RWPE1 (cell line): ENCODE data around the gene SORCS1.

ENCODE experiments used
- CTCF ChIA-PET: fragments of 350-600 bp; sonication (Branson Sonifier 250); formaldehyde crosslinking; extraction: SDS; loops from one replicate; lab custom pipeline; 2021; lab: Yijun Ruan, JAX
- POLR2A ChIA-PET: fragments of 400-600 bp; formaldehyde crosslinking; extraction: SDS; loops from one replicate; lab custom pipeline; 2020; ENCODE audit warnings: antibody characterized with exemption; ENCODE audit not compliant: low non-redundant PET; lab: Yijun Ruan, JAX
- DNase-seq: peaks from one replicate; pipeline ENCODE4 v3.0.0; 2012; ENCODE audit warnings: low spot score
- H3K27ac ChIP-seq: fragments of 450-650 bp; 2 replicates; pipeline ENCODE4 v1.5.1; 2017
- TF ChIP-seq, protein P1 (sequence below): fragments of 450-650 bp; conservative IDR thresholded peaks from 2 replicates; pipeline ENCODE4 v1.5.1; 2017; ENCODE audit warnings: low read depth, mild to moderate bottlenecking

SORCS1 gene

DNA sequence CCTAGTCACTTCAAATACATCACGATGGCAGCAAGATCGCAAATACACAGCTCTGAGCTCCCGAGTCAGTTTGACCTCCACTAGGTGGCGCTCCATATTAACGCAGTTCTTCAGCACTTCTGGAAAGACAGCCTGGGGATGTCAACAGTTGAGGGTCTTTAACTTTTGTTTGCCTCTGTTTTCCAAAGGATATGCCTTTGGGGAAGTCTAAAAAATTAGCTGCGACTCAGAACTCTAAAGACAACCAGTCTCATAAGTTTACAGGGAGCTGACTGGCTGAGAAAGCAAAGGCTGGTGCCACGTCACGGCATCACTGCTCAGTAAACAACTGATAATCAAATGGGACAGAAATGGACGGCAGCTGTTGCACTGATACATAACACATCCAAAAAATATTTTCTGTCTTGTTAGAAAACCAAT lies 458.8 kb downstream of the SORCS1 start:
- TF ChIP-seq, protein P1, sequence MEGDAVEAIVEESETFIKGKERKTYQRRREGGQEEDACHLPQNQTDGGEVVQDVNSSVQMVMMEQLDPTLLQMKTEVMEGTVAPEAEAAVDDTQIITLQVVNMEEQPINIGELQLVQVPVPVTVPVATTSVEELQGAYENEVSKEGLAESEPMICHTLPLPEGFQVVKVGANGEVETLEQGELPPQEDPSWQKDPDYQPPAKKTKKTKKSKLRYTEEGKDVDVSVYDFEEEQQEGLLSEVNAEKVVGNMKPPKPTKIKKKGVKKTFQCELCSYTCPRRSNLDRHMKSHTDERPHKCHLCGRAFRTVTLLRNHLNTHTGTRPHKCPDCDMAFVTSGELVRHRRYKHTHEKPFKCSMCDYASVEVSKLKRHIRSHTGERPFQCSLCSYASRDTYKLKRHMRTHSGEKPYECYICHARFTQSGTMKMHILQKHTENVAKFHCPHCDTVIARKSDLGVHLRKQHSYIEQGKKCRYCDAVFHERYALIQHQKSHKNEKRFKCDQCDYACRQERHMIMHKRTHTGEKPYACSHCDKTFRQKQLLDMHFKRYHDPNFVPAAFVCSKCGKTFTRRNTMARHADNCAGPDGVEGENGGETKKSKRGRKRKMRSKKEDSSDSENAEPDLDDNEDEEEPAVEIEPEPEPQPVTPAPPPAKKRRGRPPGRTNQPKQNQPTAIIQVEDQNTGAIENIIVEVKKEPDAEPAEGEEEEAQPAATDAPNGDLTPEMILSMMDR, result peak; percentile 79
- POLR2A ChIA-PET, result no interaction called here
- CTCF ChIA-PET, result interaction anchor here (0.5 to 1.3 kb wide), 15 partner anchors 9 to 1107 kb away, joined by 3 to 7 read pairs (median 3); no protein-coding TSS in a partner anchor
- DNase-seq, result peak; percentile 59
- no peak overlapping the region for H3K27ac ChIP-seq

DNA sequence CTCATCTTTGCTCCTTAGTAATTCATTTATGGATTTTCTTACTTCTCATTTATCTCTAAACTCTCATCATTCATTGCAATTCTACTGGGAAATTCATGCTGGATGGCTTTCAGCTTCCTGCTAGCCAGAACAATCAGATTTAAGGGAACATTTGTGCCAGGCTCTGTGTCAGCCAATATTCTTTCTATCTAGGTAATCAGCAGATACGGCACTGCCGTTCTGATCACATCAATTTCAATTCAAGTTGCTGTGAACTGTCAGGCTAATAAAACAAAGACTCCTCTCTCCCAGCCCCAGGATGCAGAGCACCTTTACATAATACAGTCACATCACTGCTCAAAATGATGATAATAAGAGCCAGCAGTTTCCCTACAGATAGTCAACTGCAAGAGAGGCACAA lies 468.3 kb downstream of the SORCS1 start:
- ChIA-PET CTCF (interaction anchor here (0.6 to 1.7 kb wide), 2 partner anchors 9 to 675 kb away, joined by 3 to 7 read pairs; no protein-coding TSS in a partner anchor), POLR2A (no interaction called here)
- no peak for DNase-seq
- H3K27ac ChIP-seq, result no peak overlapping the region
- TF ChIP-seq, protein P1, result no peak

DNA sequence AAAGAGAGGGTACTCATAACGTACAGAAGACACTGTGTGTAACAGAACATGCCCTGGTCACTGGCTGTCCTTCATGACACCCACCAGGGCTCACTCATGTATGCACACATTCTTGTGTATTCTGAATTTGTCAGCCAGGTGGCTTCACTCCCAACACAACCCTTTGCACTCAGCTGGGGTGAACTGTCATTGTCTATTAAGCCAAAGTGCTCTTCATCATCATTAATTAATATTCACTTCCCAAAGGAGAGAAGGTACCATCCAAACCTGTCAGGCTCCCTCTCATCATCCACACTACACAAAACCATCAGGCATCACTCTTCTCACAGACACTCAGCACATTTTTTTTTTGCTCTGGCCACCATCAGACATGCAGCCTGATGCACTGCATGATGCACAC lies 469.8 kb downstream of the SORCS1 start:
- no peak overlapping the region for H3K27ac ChIP-seq
- no peak for DNase-seq
- TF ChIP-seq, protein P1, result no peak
- ChIA-PET POLR2A (no interaction called here), CTCF (interaction anchor here (0.6 kb wide), 1 partner anchor 11 kb away, joined by 4 read pairs; no protein-coding TSS in a partner anchor)

DNA sequence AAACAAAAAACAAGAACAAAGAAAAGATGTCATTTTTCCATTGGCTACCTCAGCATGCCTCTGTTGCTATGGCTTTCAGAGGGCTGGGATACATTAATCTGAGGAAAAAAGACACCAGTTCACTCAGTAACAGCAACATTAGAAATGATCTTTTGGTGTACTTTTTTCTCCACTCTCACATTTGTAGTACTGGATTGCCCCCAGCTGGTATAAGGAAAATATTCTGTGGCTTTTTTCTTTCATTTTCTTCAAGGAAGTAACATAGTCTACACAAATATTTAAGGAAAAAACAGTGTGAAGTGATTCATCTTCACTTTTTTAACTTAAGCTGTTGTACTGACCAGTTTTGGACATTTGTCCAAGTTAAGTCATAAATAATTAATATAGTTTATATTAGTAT lies 482.3 kb downstream of the SORCS1 start:
- ChIA-PET CTCF (interaction anchor here (0.6 kb wide), 1 partner anchor 362 kb away, joined by 4 read pairs; no protein-coding TSS in a partner anchor), POLR2A (no interaction called here)
- H3K27ac ChIP-seq, result no peak overlapping the region
- no peak for DNase-seq
- TF ChIP-seq, protein P1, result no peak

DNA sequence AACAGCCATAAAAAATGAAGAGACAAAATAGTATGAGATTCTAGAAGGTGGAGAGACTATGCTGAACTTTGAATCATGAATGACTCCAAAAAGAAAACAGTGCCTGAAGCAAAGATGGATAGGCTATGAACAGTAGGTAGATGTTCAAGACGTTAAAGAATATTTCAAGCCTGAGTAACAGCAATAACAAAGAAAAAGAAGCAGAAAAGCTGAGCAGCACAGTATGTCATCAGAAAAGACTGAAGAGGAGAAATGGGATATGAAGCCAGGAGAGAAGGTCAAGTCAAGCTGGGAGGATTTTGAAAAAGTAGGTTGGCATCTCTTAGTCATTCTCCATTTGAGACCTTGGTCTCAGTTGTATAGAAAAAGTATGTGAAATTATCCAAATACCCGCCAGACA lies 484.4 kb downstream of the SORCS1 start:
- ChIA-PET POLR2A (no interaction called here), CTCF (no interaction called here)
- TF ChIP-seq, protein P1, result no peak
- H3K27ac ChIP-seq, result no peak overlapping the region
- DNase-seq, result no peak

DNA sequence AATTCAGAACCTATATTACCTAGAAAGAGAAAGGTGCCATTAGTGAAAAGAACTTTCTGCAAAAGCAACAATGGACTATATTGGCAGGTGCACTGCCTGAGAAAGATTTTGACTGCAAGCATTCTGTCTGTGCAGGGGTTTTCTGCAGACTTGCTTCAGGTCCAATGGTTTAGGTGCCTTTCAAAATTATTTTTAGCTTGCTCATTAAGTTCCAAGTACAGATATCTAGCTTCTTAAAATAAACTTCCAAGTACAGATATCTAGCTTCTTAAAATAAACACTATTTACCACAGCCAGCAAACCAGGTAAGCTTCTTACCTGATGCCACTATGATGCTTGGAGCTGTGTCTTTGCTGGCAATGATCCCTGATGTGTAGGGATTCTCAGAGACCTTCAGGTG lies 485.2 kb downstream of the SORCS1 start:
- DNase-seq, result no peak
- TF ChIP-seq, protein P1, result no peak
- ChIA-PET CTCF (interaction anchor here (0.6 kb wide), 1 partner anchor 35 kb away, joined by 5 read pairs; no protein-coding TSS in a partner anchor), POLR2A (no interaction called here)
- no peak overlapping the region for H3K27ac ChIP-seq
